Activated B cell treated with CpG ODN at 0.5 μM for 24 hours (primary cell): Measurements from ENCODE around the gene MLLT3. TPM values are rescaled to one million over a fixed set of nuclear protein-coding genes. Genes with fewer than 3 reads are reported as not detected.

Experiments
- ATAC-seq: fragments of 200-7000 bp; cut with Tn5 transposase; one replicate; pipeline ENCODE4 v1.10.0; 2021; ENCODE audit warnings: low read depth, mild to moderate bottlenecking, moderate library complexity
- CTCF ChIA-PET: fragments of 350-600 bp; sonication (Branson Sonifier 250); formaldehyde crosslinking; loops from one replicate; lab custom pipeline; 2021; ENCODE audit warnings: antibody characterized with exemption; lab: Charles Lee
- POLR2A ChIA-PET: fragments of 350-600 bp; sonication (Branson Sonifier 250); formaldehyde crosslinking; loops from one replicate; lab custom pipeline; 2021; ENCODE audit warnings: antibody characterized with exemption; lab: Charles Lee
- DNase-seq: peaks from one replicate; pipeline ENCODE4 v3.0.0; 2022
- H3K27ac Mint-ChIP-seq: one replicate; pipeline ENCODE4 v1.8.0; 2020; ENCODE audit warnings: mixed read lengths
- H3K27me3 Mint-ChIP-seq: one replicate; pipeline ENCODE4 v1.8.0; 2021; ENCODE audit warnings: mixed read lengths
- H3K36me3 Mint-ChIP-seq: one replicate; pipeline ENCODE4 v1.8.0; 2021; ENCODE audit warnings: low read depth, mixed read lengths
- H3K4me1 Mint-ChIP-seq: one replicate; pipeline ENCODE4 v1.8.0; 2021; ENCODE audit warnings: mixed read lengths
- H3K4me3 Mint-ChIP-seq: one replicate; pipeline ENCODE4 v1.8.0; 2020; ENCODE audit warnings: mild to moderate bottlenecking, mixed read lengths
- H3K9me3 Mint-ChIP-seq: one replicate; pipeline ENCODE4 v1.8.0; 2020; ENCODE audit warnings: mixed read lengths
- intact Hi-C: fragments of 100-400 bp; cut with micrococcal nuclease; formaldehyde crosslinking; loops from one replicate; pipeline ENCODE4 v1.15.1; 2024
- total RNA-seq: library from RNA; stranded (reverse); gene quantifications from 2 replicates; pipeline ENCODE4 v1.2.3, GENCODE V29; 2022
- TF ChIP-seq, protein P1 (sequence below): fragments of 200-600 bp; IDR thresholded peaks from one replicate; pipeline ENCODE4 v1.8.0; 2022; ENCODE audit warnings: antibody characterized with exemption, mild to moderate bottlenecking

Gene MLLT3
- total RNA-seq, 1 donor from 2014 or later: 1.5 TPM

DNA sequence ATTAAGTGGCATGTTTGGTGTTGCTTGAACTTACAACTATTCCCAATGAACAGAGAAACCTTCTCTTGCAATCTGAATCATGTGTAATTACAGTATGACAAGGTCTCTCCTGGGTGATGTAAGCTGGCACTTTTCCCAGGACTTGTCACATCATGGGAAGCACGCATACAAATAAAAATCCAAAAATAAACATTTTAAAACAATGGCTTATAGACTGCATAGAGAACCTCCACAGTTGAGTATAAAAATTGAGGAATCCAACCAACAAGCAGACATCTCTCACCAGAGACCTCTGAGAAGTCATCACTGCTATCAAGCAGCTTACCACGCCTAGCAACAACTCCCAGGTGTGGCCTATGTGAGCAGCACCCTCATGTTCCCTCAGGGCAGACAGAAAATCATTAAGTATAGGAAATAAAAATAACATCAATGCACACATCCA, 3.9 kb downstream of the MLLT3 start:
- H3K4me1 Mint-ChIP-seq: peaks cover 21% of the 10 kb centered on the region
- H3K36me3 Mint-ChIP-seq: peaks cover 3% of the 10 kb centered on the region
- TF ChIP-seq, protein P1, sequence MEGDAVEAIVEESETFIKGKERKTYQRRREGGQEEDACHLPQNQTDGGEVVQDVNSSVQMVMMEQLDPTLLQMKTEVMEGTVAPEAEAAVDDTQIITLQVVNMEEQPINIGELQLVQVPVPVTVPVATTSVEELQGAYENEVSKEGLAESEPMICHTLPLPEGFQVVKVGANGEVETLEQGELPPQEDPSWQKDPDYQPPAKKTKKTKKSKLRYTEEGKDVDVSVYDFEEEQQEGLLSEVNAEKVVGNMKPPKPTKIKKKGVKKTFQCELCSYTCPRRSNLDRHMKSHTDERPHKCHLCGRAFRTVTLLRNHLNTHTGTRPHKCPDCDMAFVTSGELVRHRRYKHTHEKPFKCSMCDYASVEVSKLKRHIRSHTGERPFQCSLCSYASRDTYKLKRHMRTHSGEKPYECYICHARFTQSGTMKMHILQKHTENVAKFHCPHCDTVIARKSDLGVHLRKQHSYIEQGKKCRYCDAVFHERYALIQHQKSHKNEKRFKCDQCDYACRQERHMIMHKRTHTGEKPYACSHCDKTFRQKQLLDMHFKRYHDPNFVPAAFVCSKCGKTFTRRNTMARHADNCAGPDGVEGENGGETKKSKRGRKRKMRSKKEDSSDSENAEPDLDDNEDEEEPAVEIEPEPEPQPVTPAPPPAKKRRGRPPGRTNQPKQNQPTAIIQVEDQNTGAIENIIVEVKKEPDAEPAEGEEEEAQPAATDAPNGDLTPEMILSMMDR: no peak
- intact Hi-C loops: no loop called here
- no peak overlapping the region for H3K4me3 Mint-ChIP-seq
- DNase-seq (no peak), ATAC-seq (no peak)
- H3K27me3 Mint-ChIP-seq: peaks cover 10% of the 10 kb centered on the region
- ChIA-PET CTCF (no interaction called here), POLR2A (no interaction called here)
- H3K27ac Mint-ChIP-seq: no peak overlapping the region
- H3K9me3 Mint-ChIP-seq: no peaks in the 10 kb centered on the region

DNA sequence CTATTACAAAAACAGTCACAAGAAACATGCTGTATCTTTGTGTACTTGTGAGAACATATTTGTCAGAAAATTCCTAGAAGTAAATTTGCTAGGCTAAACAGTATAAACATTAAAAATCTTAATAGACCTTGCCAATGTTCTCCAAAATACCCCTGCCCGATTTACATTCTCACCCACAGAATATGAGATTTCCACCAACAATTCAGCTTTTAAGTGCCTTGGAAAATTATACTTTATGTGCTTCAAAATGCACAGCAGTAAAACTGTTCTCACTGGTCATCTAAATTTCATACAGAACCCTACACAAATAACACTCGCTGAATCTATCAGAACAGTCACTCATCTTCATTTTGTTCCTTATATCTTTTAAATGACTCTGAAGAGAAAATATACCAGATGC, 5.5 kb downstream of the MLLT3 start:
- CTCF ChIA-PET: no interaction called here
- TF ChIP-seq, protein P1: no peak
- H3K27me3 Mint-ChIP-seq: peaks cover 13% of the 10 kb centered on the region
- no peak overlapping the region for H3K4me3 Mint-ChIP-seq
- ATAC-seq (no peak), DNase-seq (no peak)
- H3K9me3 Mint-ChIP-seq: no peaks in the 10 kb centered on the region
- H3K4me1 Mint-ChIP-seq: peaks cover 13% of the 10 kb centered on the region
- no peak overlapping the region for H3K27ac Mint-ChIP-seq
- peaks cover 2% of the 10 kb centered on the region for H3K36me3 Mint-ChIP-seq
- intact Hi-C loops: no loop called here
- POLR2A ChIA-PET: no interaction called here

DNA sequence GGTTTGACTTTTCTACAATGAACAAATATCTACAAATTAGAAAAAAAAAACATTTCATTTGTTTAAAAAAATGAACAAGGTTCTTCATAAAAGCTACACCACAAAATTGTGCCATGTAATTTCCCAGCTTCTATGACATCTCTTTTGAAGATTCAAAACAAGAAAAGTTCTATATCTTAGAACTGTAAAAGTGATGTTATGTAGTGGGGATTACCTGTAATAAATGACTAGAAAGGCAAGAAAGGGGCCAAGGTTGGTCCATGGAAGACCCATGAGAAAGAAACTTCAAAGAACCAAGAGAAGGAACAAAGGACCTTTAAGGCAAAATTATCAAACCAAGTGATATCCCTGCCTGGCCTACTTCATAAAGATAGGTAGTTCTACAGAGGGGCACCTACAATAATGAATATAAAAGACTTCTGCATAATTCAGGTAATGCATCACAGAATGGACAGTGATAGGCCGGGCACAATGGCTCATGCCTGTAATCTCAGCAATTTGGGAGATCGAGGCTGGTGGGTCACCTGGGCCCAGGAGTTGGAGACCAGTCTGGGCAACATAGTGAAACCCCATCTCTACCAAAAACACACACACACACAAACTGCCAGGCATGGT, 7.6 kb downstream of the MLLT3 start:
- ATAC-seq (no peak), DNase-seq (no peak)
- Mint-ChIP-seq H3K27me3 (peaks cover 7% of the 10 kb centered on the region), H3K4me3 (no peak overlapping the region), H3K36me3 (no peaks in the 10 kb centered on the region), H3K27ac (no peak overlapping the region), H3K4me1 (peaks cover 4% of the 10 kb centered on the region), H3K9me3 (no peaks in the 10 kb centered on the region)
- CTCF ChIA-PET: interaction anchor here (1.4 kb wide), 1 partner anchor 10 kb away, joined by 3 read pairs; no protein-coding TSS in a partner anchor
- POLR2A ChIA-PET: no interaction called here
- intact Hi-C loops: no loop called here
- TF ChIP-seq, protein P1: no peak

DNA sequence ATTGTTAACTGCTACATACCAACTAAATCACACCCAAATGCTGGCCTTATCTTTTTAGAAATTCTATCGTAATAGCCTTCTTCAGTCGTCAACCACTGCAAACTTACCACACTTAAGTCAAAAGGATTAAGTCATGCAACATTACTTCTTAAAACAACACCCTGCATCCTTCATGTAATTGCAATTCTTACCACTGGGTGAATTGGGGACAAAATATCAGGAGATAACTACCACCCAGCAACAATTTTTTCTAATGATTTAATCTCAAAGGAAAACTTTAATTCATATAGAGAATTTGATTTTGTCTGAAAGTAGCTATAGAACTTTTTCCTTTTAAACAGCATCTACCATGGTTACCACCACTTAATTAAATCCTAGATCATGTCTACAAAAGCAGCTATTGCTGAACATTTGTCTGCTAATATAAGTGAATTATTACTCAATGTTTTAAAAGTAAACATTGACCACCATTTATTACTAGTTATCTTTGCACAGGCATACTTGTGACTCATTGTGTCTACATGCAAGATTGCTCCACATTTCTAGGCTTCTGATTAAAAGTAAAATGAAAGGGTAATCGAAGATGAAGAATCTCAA, 10.5 kb downstream of the MLLT3 start:
- TF ChIP-seq, protein P1: no peak
- CTCF ChIA-PET: interaction anchor here (0.9 kb wide), 1 partner anchor 11 kb away, joined by 3 read pairs; the partner anchor contains the start of gene MLLT3
- Mint-ChIP-seq H3K27me3 (peaks cover 12% of the 10 kb centered on the region), H3K4me3 (no peak overlapping the region), H3K36me3 (no peaks in the 10 kb centered on the region), H3K9me3 (no peaks in the 10 kb centered on the region), H3K27ac (no peak overlapping the region), H3K4me1 (no peaks in the 10 kb centered on the region)
- ATAC-seq: no peak
- DNase-seq: no peak
- intact Hi-C loops: loop anchor here (1.0 kb wide), 1 partner anchor 11 kb away; the partner anchor contains the start of gene MLLT3
- POLR2A ChIA-PET: interaction anchor here (1.2 kb wide), 1 partner anchor 10 kb away, joined by 3 read pairs; the partner anchor contains the start of gene MLLT3

DNA sequence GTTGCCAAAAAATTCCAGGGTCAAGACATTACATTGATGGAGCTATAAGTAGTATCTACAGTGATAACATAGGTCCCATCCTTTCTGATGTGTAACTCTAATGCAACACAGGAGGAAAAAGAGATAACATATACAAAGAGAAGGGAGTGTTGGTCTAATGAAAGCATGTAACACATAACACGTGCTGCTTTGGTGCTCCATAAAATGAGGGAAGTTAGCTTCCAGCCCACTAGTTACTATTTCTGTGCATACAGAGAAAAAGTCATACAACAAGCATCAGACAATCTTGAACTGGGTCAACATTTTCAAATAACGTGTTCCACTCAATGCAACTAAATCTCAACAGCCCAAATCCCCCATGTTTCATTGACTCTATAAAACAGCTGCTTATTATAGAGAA, 11.7 kb downstream of the MLLT3 start:
- ChIA-PET POLR2A (no interaction called here), CTCF (interaction anchor here (1.2 kb wide), 1 partner anchor 14 kb away, joined by 5 read pairs; no protein-coding TSS in a partner anchor)
- Mint-ChIP-seq H3K4me3 (no peak overlapping the region), H3K36me3 (no peaks in the 10 kb centered on the region), H3K27ac (no peak overlapping the region), H3K4me1 (no peaks in the 10 kb centered on the region), H3K9me3 (no peaks in the 10 kb centered on the region), H3K27me3 (peaks cover 16% of the 10 kb centered on the region)
- TF ChIP-seq, protein P1: no peak
- intact Hi-C loops: no loop called here
- DNase-seq (no peak), ATAC-seq (no peak)
